ELR (cell line): ENCODE results near the gene NIP7.
"Not testable (repeated sequence)": the region's sequence is repeated elsewhere in the genome, so short reads cannot be mapped to it uniquely, and the experiment has no call there.

Source experiments
- DNase-seq: peaks from one replicate; pipeline ENCODE4 v3.0.0-alpha.2; 2015; ENCODE audit warnings: low read depth

Gene NIP7

GRCh38 chr16:69345923-69346322, 6.4 kb downstream of the NIP7 start:
- no peak for DNase-seq

- DNase-seq: no peak
Observed at GRCh38 chr16:69346683-69347082, 7.1 kb downstream of the NIP7 start.

GRCh38 chr16:69348222-69348621, 8.7 kb downstream of the NIP7 start:
- DNase-seq: peak; percentile 16

- DNase-seq: no peak
Observed at GRCh38 chr16:69349536-69349935, 10.0 kb downstream of the NIP7 start.

GRCh38 chr16:69350536-69351133, 11.1 kb downstream of the NIP7 start:
- no peak for DNase-seq

- DNase-seq: no peak
Observed at GRCh38 chr16:69351309-69352027, 11.9 kb downstream of the NIP7 start, which contains the start of gene TMED6. Gene TMED6 (minus strand): TSS chr16:69351786. CDS start chr16:69351753, 33 bp downstream.

- DNase-seq: not testable (repeated sequence)
Observed at GRCh38 chr16:69360070-69360469, 20.5 kb downstream of the NIP7 start.

GRCh38 chr16:69363281-69363717, 23.7 kb downstream of the NIP7 start:
- no peak for DNase-seq

GRCh38 chr16:69364088-69364487, 24.5 kb downstream of the NIP7 start:
- no peak for DNase-seq

GRCh38 chr16:69365901-69366300, 26.3 kb downstream of the NIP7 start:
- no peak for DNase-seq

- no peak for DNase-seq
Observed at GRCh38 chr16:69366431-69366830, 26.9 kb downstream of the NIP7 start.

- DNase-seq: peak; percentile 28
Observed at GRCh38 chr16:69367980-69368379, 28.4 kb downstream of the NIP7 start.

- DNase-seq: no peak
Observed at GRCh38 chr16:69368866-69369265, 29.3 kb downstream of the NIP7 start.

- no peak for DNase-seq
Observed at GRCh38 chr16:69371564-69371963, 32.0 kb downstream of the NIP7 start.

- DNase-seq: no peak
Observed at GRCh38 chr16:69373019-69373418, 33.4 kb downstream of the NIP7 start.

- no peak for DNase-seq
Observed at GRCh38 chr16:69376393-69377059, 37.0 kb downstream of the NIP7 start.

GRCh38 chr16:69378036-69378435, 38.5 kb downstream of the NIP7 start:
- DNase-seq: no peak

GRCh38 chr16:69378760-69379159, 39.2 kb downstream of the NIP7 start:
- no peak for DNase-seq

- DNase-seq: no peak
Observed at GRCh38 chr16:69381231-69381630, 41.7 kb downstream of the NIP7 start.

GRCh38 chr16:69382421-69382820, 42.8 kb downstream of the NIP7 start:
- DNase-seq: no peak

- DNase-seq: no peak
Observed at GRCh38 chr16:69384974-69385373, 45.4 kb downstream of the NIP7 start.

- peak; percentile 61 for DNase-seq
Observed at GRCh38 chr16:69386596-69386995, 47.0 kb downstream of the NIP7 start.
